ENCODE results near the gene TRNP1.

The TRNP1 gene

DNA sequence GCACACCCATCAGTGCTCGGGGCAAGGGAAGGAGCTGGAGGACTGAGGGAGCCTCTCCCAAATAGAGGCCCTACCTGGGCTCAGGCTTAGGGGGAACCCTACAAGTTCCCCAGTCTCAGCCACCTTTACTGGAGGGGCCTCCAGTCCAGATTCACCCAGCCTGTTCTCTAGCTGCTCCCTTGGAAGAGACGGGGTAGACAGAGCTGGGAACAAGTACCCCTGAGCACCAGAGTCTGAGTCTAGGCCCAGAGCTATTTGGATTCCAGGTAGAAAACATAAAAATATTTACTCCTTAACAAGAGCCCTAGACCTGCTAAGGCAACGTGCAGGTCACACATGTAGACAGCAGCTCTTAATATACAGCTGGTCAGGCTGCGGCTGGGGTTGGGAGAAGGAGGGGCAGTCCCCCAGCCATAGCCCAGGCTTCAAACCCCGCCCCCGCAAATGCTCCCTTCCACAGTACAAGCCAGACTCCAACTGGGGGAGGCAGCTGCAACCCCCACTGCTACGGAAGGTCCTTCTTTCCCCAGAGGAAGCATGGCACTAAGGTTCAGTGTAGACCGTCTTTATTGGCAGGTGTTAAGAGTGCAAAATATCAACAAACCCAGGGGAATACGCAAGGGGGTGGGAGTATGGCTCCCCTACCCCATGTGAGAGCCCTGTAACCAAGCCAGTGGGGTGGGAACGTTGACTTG, 11.1 kb downstream of the TRNP1 start:
- no peak overlapping the region for H3K4me3 ChIP-seq (ENCODE audit: low read length)
- no peak for DNase-seq (ENCODE audit: low read depth)
- no peak for TF ChIP-seq CTCF (conservative IDR thresholded peaks at IDR 0.05; ENCODE audit: low read length)

DNA sequence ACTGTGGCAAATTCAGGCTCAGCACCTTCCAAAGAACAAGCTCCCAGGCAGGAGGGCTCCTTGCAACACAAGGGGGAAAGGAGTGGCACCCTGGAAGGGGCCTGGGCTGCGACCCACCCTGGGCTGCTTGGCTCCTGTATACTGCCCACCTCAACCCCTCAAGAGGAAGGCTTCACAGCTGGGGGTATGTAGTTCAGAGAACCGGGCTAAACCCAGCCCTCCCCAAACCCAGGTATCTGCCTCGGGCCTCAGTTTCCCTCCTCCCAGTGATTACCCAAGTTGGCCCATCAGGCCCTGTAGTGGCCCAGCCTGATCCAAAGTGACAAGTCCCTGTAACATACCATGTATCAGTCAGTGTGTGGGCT, 11.7 kb downstream of the TRNP1 start:
- H3K4me3 ChIP-seq (ENCODE audit: low read length), result no peak overlapping the region
- DNase-seq (ENCODE audit: low read depth), result no peak
- TF ChIP-seq CTCF (conservative IDR thresholded peaks at IDR 0.05; ENCODE audit: low read length), result no peak

DNA sequence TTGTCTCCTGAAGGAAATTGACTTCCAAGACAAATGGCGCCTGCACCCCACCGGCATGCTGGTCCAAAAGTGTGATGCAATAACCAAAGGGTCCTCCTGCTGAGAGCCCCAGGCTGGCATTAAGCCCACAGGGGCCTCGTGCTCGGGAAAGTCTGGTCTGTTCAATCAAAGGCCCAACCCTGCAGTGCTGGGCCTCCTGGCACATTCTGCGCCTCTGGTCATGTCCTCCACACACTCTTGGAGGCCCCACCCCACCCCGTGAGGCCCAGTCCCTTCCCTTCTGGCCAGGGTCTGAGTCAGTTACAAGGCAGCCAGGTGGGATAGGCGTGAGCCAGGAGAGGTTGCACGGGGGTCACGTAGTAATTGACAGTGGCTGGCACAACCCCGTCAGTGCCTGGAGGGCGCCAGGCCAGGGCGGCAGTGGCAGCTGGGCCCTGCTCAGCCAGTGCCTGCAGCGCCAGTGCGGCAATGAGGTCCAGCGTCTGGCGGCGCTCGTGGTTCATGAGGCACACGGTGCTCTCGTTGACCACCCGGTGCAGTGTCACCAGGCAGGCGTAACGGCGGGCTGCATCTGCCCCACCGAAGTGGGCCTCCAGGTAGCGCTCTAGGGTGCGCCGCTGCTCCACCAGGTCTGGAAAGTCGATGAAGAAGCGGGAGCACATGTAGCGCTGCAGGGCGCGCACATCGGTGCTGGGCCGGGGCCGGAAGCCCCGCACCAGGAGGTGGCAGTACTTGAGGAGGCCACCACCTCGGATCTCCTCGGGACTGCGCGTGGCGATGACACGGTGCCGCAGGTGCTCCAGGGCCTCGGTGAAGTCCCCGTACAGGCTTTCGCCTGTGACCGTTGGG, 12.4 kb downstream of the TRNP1 start:
- DNase-seq (ENCODE audit: low read depth), result no peak

DNA sequence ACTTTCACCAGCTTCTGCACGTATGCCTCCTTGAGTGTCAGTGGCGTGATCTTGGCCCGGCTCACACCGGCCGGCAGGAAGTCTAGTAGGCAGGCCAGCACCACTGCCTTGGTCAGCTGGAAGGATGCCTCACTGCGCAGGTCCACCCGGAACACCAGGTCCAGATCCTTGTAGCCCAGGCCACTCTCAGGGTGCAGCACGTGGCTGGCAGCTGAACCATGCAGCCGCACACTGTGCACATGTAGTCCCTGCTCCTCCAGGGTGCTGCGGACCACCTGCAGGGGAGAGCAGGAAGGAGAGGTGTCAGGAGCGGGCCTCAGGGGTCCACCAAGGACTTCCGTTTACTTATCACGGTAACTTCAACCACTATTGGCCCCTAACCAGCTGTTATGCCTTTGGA, 13.2 kb downstream of the TRNP1 start:
- TF ChIP-seq CTCF (conservative IDR thresholded peaks at IDR 0.05; ENCODE audit: low read length), result no peak
- H3K4me3 ChIP-seq (ENCODE audit: low read length), result no peak overlapping the region
- DNase-seq (ENCODE audit: low read depth), result no peak

More for the DNA sequence above, 12.4 kb downstream of the TRNP1 start:
- no peak overlapping the region for H3K4me3 ChIP-seq (ENCODE audit: low read length)
- no peak for TF ChIP-seq CTCF (conservative IDR thresholded peaks at IDR 0.05; ENCODE audit: low read length)

DNA sequence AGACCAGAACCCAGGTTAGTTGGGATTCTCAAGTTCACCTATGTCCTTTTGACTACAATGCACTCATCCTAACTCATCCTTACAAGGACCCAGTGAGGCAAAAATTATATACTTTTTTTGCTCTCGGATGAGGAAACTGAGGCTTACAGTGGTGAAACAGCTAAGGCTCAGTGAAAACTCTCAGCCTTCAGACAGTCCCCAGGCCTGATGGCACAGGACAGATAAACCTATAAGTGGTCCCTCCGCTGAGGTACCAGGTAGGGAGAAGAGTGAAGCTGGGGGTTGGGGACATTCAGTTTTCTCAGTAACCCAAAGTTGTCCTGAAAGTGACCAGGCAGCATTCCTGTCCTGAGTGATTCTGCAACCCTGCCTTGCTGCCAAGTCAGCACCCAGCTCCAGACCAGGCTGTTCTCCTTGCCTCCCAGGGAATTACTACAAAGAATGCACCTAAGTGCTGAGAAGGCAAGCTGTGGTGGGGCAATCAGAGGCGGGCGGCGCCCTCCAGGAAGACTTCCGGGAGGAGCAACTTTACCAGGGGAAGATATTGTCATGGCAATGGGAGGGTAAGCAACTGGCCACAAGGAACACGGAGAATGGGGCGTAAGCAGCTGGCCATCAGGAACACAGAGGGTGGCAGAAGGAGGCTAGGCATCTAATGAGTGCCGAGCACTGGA, 14.6 kb downstream of the TRNP1 start:
- no peak for TF ChIP-seq CTCF (conservative IDR thresholded peaks at IDR 0.05; ENCODE audit: low read length)
- peak; percentile 75 for DNase-seq (ENCODE audit: low read depth)
- no peak overlapping the region for H3K4me3 ChIP-seq (ENCODE audit: low read length)

DNA sequence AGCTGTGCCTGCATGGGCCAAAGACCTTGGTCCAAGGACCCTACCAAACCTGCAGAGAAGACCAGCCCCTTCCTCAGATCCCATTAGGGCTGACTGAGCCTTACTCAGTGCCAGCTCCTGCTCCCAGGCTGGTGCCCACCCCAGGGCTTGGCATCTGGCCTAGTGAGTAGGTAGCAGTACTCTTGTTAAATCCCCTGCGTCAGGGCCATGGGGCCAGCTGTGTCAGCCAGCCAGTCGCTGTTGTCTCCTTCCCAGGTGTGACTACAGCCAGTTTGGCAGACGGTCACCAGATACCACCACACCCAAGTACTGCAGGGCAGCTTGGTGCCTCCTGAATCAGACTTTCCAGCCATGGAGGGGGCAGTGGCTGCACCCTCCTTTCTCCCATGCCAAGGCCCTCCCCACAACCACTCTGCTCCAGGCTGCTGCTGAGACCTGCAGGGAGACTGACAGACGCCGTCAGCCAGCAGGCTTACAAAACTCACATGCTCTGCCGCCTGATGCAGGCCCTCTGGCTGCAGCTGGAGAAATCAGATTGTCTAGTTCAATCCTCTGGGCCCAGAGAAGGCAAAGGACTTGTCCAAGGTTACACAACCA, 16.2 kb downstream of the TRNP1 start:
- TF ChIP-seq CTCF (conservative IDR thresholded peaks at IDR 0.05; ENCODE audit: low read length), result no peak
- H3K4me3 ChIP-seq (ENCODE audit: low read length), result no peak overlapping the region
- DNase-seq (ENCODE audit: low read depth), result no peak

All from AG10803 (cell line).